Gastroesophageal sphincter (tissue), 3 donors: ENCODE data around the gene CCDC85C.

Experiments used
- EP300 ChIP-seq: sonication (generic); formaldehyde crosslinking; IDR thresholded peaks from one replicate; pipeline ENCODE4 v1.6.1; 2017; ENCODE audit warnings: antibody characterized with exemption, mild to moderate bottlenecking
- POLR2A ChIP-seq, 2 donors: fragments of 450-650 bp; IDR thresholded peaks; one replicate each; pipeline ENCODE4 v1.6.1; 2017; ENCODE audit warnings: antibody characterized with exemption in 2 of 2, mild to moderate bottlenecking in 2 of 2, moderate library complexity in 1 of 2
- TF ChIP-seq, protein P1 (sequence below), 4 experiments: fragments of 200-600 bp in 2 of 4; fragments of 450-650 bp in 2 of 4; sonication (generic) in 1 of 4; IDR thresholded peaks; one replicate each; pipeline ENCODE4 v1.5.1; 2017 to 2019; ENCODE audit warnings: antibody characterized with exemption in 4 of 4, mild to moderate bottlenecking in 2 of 4, moderate library complexity in 2 of 4

GRCh38 chr14:99475179-99475578, 128.8 kb downstream of the CCDC85C start:
- TF ChIP-seq POLR2A (IDR thresholded peaks at IDR 0.05) (no peak), EP300 (no peak)
- TF ChIP-seq, protein P1, sequence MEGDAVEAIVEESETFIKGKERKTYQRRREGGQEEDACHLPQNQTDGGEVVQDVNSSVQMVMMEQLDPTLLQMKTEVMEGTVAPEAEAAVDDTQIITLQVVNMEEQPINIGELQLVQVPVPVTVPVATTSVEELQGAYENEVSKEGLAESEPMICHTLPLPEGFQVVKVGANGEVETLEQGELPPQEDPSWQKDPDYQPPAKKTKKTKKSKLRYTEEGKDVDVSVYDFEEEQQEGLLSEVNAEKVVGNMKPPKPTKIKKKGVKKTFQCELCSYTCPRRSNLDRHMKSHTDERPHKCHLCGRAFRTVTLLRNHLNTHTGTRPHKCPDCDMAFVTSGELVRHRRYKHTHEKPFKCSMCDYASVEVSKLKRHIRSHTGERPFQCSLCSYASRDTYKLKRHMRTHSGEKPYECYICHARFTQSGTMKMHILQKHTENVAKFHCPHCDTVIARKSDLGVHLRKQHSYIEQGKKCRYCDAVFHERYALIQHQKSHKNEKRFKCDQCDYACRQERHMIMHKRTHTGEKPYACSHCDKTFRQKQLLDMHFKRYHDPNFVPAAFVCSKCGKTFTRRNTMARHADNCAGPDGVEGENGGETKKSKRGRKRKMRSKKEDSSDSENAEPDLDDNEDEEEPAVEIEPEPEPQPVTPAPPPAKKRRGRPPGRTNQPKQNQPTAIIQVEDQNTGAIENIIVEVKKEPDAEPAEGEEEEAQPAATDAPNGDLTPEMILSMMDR (IDR thresholded peaks at IDR 0.05), result peak in 1 of 4 experiments; percentile 34
